ENCODE measurements around the gene TJP3. TPM values are rescaled to one million over a fixed set of nuclear protein-coding genes. Genes with fewer than 3 reads are reported as not detected.
"Not testable (repeated sequence)": the region's sequence is repeated elsewhere in the genome, so short reads cannot be mapped to it uniquely, and the experiment has no call there.

TJP3 gene
- total and polyA plus RNA-seq, 3 donors from 2014 or later = 37.2 to 125 (median 81.1) TPM

- H3K27ac ChIP-seq = peak within 1 kb of the TSS; percentile 98
- no peaks in the 10 kb centered on the region for H3K36me3 ChIP-seq (ENCODE audit: low read depth, missing control alignments)
- peak; percentile 99 for DNase-seq
- TF ChIP-seq CTCF (IDR thresholded peaks at IDR 0.05) (peak in 1 of 3 experiments; percentile 11), POLR2A (IDR thresholded peaks at IDR 0.05) (no peak)
- H3K4me1 ChIP-seq = peaks cover 9% of the 10 kb centered on the region
- 2 to 3% methylated on average over 32 to 47 of the region's 47 CpGs for WGBS, 2 donors
- no peaks in the 10 kb centered on the region for H3K27me3 ChIP-seq
- H3K4me3 ChIP-seq = peak within 1 kb of the TSS; percentile 84 to 86
- intact Hi-C loops (cut with DNase I; ENCODE audit: low total_unique reads) = no loop called here
- no peaks in the 10 kb centered on the region for H3K9me3 ChIP-seq
Measured at GRCh38 chr19:3762501-3763459, 54.6 kb downstream of the TJP3 start, which contains the start of gene MRPL54. MRPL54 (plus strand) TSS chr19:3762682; CDS start chr19:3762701, 19 bp downstream.

- Histone ChIP-seq H3K36me3 (ENCODE audit: low read depth, missing control alignments) (no peaks in the 10 kb centered on the region), H3K4me1 (peaks cover 9% of the 10 kb centered on the region), H3K4me3 (no peak overlapping the region), H3K9me3 (no peaks in the 10 kb centered on the region), H3K27me3 (no peaks in the 10 kb centered on the region), H3K27ac (no peak overlapping the region)
- 90 to 93% methylated on average over 12 of the region's 12 CpGs for WGBS, 2 donors
- no peak for TF ChIP-seq POLR2A (IDR thresholded peaks at IDR 0.05)
- no peak for TF ChIP-seq CTCF (IDR thresholded peaks at IDR 0.05)
- intact Hi-C loops (cut with DNase I; ENCODE audit: low total_unique reads) = no loop called here
- DNase-seq = no peak
Measured at GRCh38 chr19:3765121-3765520, 56.9 kb downstream of the TJP3 start.

- H3K36me3 ChIP-seq (ENCODE audit: low read depth, missing control alignments); intact Hi-C loops (cut with DNase I; ENCODE audit: low total_unique reads); DNase-seq; H3K9me3 ChIP-seq; H3K4me1 ChIP-seq; H3K27me3 ChIP-seq; H3K4me3 ChIP-seq; H3K27ac ChIP-seq: not testable (repeated sequence)
- WGBS, 2 donors = 90 to 93% methylated on average over 5 of the region's 5 CpGs
Measured at GRCh38 chr19:3765757-3766156, 57.6 kb downstream of the TJP3 start.

GRCh38 chr19:3766520-3766919, 58.3 kb downstream of the TJP3 start:
- no peaks in the 10 kb centered on the region for H3K36me3 ChIP-seq (ENCODE audit: low read depth, missing control alignments)
- DNase-seq = no peak

More at GRCh38 chr19:3766520-3766919, 58.3 kb downstream of the TJP3 start:
- TF ChIP-seq CTCF (IDR thresholded peaks at IDR 0.05) = no peak
- no peak for TF ChIP-seq POLR2A (IDR thresholded peaks at IDR 0.05)
- Histone ChIP-seq H3K4me3 (no peak overlapping the region), H3K27me3 (no peaks in the 10 kb centered on the region), H3K27ac (no peak overlapping the region), H3K4me1 (peaks cover 7% of the 10 kb centered on the region), H3K9me3 (no peaks in the 10 kb centered on the region)
- intact Hi-C loops (cut with DNase I; ENCODE audit: low total_unique reads) = no loop called here
- 83 to 92% methylated on average over 7 of the region's 7 CpGs for WGBS, 2 donors
